NT2/D1 (cell line): Measurements from ENCODE around the gene CDHR3.

ENCODE experiments used
- DNase-seq: peaks from one replicate; pipeline ENCODE4 v3.0.0-alpha.2; 2011; ENCODE audit warnings: low read depth, low spot score
- H3K27me3 ChIP-seq: 2 replicates; pipeline ENCODE4 v1.6.0; 2011; ENCODE audit warnings: mild to moderate bottlenecking; ENCODE audit not compliant: insufficient read length, insufficient read depth
- H3K36me3 ChIP-seq: 2 replicates; pipeline ENCODE4 v1.6.1; 2011; ENCODE audit warnings: mild to moderate bottlenecking, low read length, mixed read lengths; ENCODE audit not compliant: insufficient read depth, insufficient read length
- H3K4me1 ChIP-seq: 2 replicates; pipeline ENCODE4 v1.5.1; 2011; ENCODE audit not compliant: insufficient read depth, insufficient read length
- H3K4me3 ChIP-seq: 2 replicates; pipeline ENCODE4 v1.5.1; 2011; ENCODE audit warnings: low read depth; ENCODE audit not compliant: insufficient read length
- H3K9ac ChIP-seq: 2 replicates; pipeline ENCODE4 v1.6.0; 2011; ENCODE audit warnings: low read depth; ENCODE audit not compliant: insufficient read length
- H3K9me3 ChIP-seq: 2 replicates; pipeline ENCODE4 v1.5.1; 2011; ENCODE audit warnings: mild to moderate bottlenecking, low read length; ENCODE audit not compliant: insufficient read depth
- SUZ12 ChIP-seq: IDR thresholded peaks from 2 replicates; pipeline ENCODE4 v1.6.1; 2011; ENCODE audit not compliant: insufficient read length, insufficient read depth; ENCODE audit errors: extremely low read depth
- YY1 ChIP-seq: IDR thresholded peaks from 2 replicates; pipeline ENCODE4 v1.6.1; 2011; ENCODE audit not compliant: insufficient read length, insufficient read depth
- ZNF274 ChIP-seq: IDR thresholded peaks from 2 replicates; pipeline ENCODE4 v1.6.1; 2011; ENCODE audit warnings: mild to moderate bottlenecking, low read depth, low read length

The CDHR3 gene

GRCh38 chr7:106076537-106076936, 113.5 kb downstream of the CDHR3 start:
- Histone ChIP-seq H3K4me3 (no peak overlapping the region), H3K4me1 (peaks cover 2% of the 10 kb centered on the region), H3K27me3 (no peaks in the 10 kb centered on the region), H3K9ac (no peak overlapping the region), H3K9me3 (no peaks in the 10 kb centered on the region), H3K36me3 (no peaks in the 10 kb centered on the region)
- DNase-seq: no peak
- TF ChIP-seq SUZ12: no peak
- TF ChIP-seq YY1: no peak
- no peak for TF ChIP-seq ZNF274

GRCh38 chr7:106080300-106080987, 117.4 kb downstream of the CDHR3 start:
- Histone ChIP-seq H3K27me3 (no peaks in the 10 kb centered on the region), H3K9me3 (no peaks in the 10 kb centered on the region), H3K4me3 (no peak overlapping the region), H3K4me1 (no peaks in the 10 kb centered on the region), H3K9ac (no peak overlapping the region), H3K36me3 (no peaks in the 10 kb centered on the region)
- TF ChIP-seq YY1: no peak
- no peak for TF ChIP-seq ZNF274
- TF ChIP-seq SUZ12: no peak
- no peak for DNase-seq

- Histone ChIP-seq H3K9ac (no peak overlapping the region), H3K4me1 (no peaks in the 10 kb centered on the region), H3K27me3 (no peaks in the 10 kb centered on the region), H3K4me3 (no peak overlapping the region), H3K36me3 (no peaks in the 10 kb centered on the region), H3K9me3 (no peaks in the 10 kb centered on the region)
- no peak for DNase-seq
- TF ChIP-seq SUZ12: no peak
- TF ChIP-seq ZNF274: no peak
- TF ChIP-seq YY1: no peak
Observed at GRCh38 chr7:106082087-106082854, 119.2 kb downstream of the CDHR3 start.
